Measurements from ENCODE around the gene CYP24A1.

Gene CYP24A1

GRCh38 chr20:54154439-54154838 lies 19.3 kb downstream of the CYP24A1 start:
- H3K27ac ChIP-seq, result no peak overlapping the region
- TF ChIP-seq CTCF (IDR thresholded peaks at IDR 0.05) (no peak), ZFX (IDR thresholded peaks at IDR 0.05; ENCODE audit: borderline replicate concordance) (no peak)

- no peak overlapping the region for H3K27ac ChIP-seq
- TF ChIP-seq CTCF (IDR thresholded peaks at IDR 0.05), result no peak
- TF ChIP-seq ZFX (IDR thresholded peaks at IDR 0.05; ENCODE audit: borderline replicate concordance), result no peak
Measured at GRCh38 chr20:54153847-54154246, 19.9 kb downstream of the CYP24A1 start.

GRCh38 chr20:54153041-54153327 lies 20.8 kb downstream of the CYP24A1 start:
- H3K27ac ChIP-seq, result no peak overlapping the region
- no peak for TF ChIP-seq ZFX (IDR thresholded peaks at IDR 0.05; ENCODE audit: borderline replicate concordance)
- no peak for TF ChIP-seq CTCF (IDR thresholded peaks at IDR 0.05)

GRCh38 chr20:54152227-54153040 lies 21.4 kb downstream of the CYP24A1 start:
- TF ChIP-seq ZFX (IDR thresholded peaks at IDR 0.05; ENCODE audit: borderline replicate concordance) (no peak), CTCF (IDR thresholded peaks at IDR 0.05) (no peak)

GRCh38 chr20:54151511-54152226 lies 22.1 kb downstream of the CYP24A1 start:
- no peak overlapping the region for H3K27ac ChIP-seq
- no peak for TF ChIP-seq ZFX (IDR thresholded peaks at IDR 0.05; ENCODE audit: borderline replicate concordance)
- TF ChIP-seq CTCF (IDR thresholded peaks at IDR 0.05), result no peak

More at GRCh38 chr20:54152227-54153040, 21.4 kb downstream of the CYP24A1 start:
- no peak overlapping the region for H3K27ac ChIP-seq

GRCh38 chr20:54151075-54151439 lies 22.7 kb downstream of the CYP24A1 start:
- no peak overlapping the region for H3K27ac ChIP-seq
- TF ChIP-seq CTCF (IDR thresholded peaks at IDR 0.05) (no peak), ZFX (IDR thresholded peaks at IDR 0.05; ENCODE audit: borderline replicate concordance) (no peak)

- no peak overlapping the region for H3K27ac ChIP-seq
- TF ChIP-seq ZFX (IDR thresholded peaks at IDR 0.05; ENCODE audit: borderline replicate concordance) (no peak), CTCF (IDR thresholded peaks at IDR 0.05) (no peak)
Measured at GRCh38 chr20:54149765-54150264, 24.0 kb downstream of the CYP24A1 start.

All from 22Rv1 (cell line).